Measurements from ENCODE around the gene UPK2. TPM values are rescaled to one million over a fixed set of nuclear protein-coding genes. Genes with fewer than 3 reads are reported as not detected.
A peak's percentile ranks its signal among the peaks of the same experiment; 100 is the strongest.
"Not testable (repeated sequence)": the region's sequence is repeated elsewhere in the genome, so short reads cannot be mapped to it uniquely, and the experiment has no call there.

The UPK2 gene
- total RNA-seq, 1 experiment from 2014 or later = not detected

DNA sequence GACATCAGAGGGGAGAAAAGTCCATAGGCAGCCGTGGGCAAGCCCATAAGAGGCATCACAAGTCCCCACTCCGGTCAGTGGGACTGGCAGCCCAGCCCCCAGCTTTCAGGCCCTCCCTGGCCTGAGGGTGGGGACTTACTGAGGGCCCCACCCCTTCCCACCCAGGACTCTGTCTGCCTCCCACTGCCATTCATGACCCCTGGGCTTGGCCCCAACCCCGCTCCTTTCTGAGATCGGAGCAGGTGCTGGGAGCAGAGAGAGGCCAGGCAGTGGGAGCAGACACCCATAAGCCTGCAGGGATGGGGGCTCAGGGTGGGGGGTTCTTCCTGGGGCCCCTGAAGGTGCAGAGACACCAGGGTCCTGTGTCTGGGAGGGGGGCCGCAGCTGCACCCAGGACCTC lies 5.1 kb downstream of the UPK2 start (continued):
- TF ChIP-seq, protein P1, sequence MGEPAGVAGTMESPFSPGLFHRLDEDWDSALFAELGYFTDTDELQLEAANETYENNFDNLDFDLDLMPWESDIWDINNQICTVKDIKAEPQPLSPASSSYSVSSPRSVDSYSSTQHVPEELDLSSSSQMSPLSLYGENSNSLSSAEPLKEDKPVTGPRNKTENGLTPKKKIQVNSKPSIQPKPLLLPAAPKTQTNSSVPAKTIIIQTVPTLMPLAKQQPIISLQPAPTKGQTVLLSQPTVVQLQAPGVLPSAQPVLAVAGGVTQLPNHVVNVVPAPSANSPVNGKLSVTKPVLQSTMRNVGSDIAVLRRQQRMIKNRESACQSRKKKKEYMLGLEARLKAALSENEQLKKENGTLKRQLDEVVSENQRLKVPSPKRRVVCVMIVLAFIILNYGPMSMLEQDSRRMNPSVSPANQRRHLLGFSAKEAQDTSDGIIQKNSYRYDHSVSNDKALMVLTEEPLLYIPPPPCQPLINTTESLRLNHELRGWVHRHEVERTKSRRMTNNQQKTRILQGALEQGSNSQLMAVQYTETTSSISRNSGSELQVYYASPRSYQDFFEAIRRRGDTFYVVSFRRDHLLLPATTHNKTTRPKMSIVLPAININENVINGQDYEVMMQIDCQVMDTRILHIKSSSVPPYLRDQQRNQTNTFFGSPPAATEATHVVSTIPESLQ (CRISPR knock-in tag; IDR thresholded peaks at IDR 0.05) = no peak
- TF ChIP-seq HMGA2 (CRISPR knock-in tag; IDR thresholded peaks at IDR 0.05) (no peak), SOX15 (CRISPR knock-in tag; IDR thresholded peaks at IDR 0.05) (no peak)
- TF ChIP-seq, protein P2, sequence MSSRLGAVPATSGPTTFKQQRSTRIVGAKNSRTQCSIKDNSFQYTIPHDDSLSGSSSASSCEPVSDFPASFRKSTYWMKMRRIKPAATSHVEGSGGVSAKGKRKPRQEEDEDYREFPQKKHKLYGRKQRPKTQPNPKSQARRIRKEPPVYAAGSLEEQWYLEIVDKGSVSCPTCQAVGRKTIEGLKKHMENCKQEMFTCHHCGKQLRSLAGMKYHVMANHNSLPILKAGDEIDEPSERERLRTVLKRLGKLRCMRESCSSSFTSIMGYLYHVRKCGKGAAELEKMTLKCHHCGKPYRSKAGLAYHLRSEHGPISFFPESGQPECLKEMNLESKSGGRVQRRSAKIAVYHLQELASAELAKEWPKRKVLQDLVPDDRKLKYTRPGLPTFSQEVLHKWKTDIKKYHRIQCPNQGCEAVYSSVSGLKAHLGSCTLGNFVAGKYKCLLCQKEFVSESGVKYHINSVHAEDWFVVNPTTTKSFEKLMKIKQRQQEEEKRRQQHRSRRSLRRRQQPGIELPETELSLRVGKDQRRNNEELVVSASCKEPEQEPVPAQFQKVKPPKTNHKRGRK (CRISPR knock-in tag; IDR thresholded peaks at IDR 0.05; ENCODE audit: borderline replicate concordance) = no peak

DNA sequence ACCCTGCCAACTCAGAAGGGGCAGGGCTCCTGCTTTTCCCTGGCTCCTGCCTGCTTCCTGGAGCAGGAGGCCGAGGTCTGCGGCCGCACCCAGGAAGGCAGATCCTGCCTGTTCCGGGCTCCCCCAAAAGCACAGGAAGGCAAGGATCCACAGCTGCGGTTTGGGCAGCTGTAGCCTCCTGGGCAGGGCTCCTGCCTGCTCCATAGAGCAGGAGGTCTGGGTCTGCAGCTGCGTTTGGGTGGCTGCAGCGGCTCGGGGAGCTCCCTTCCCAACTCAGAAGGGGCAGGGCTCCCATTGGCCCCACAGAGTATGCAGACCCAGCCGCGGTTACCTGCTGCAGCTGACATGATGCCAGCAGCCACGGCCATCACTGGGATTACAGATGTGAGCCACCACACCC lies 5.5 kb downstream of the UPK2 start:
- Mint-ChIP-seq H3K27me3 (ENCODE audit: low read depth) (no peaks in the 10 kb centered on the region; the same call in none of the 2 replicates), H3K9me3 (no peaks in the 10 kb centered on the region), H3K4me3 (no peak overlapping the region), H3K27ac (no peak overlapping the region), H3K36me3 (no peaks in the 10 kb centered on the region), H3K4me1 (no peaks in the 10 kb centered on the region)
- ChIA-PET CTCF (interaction anchor here (0.6 to 1.2 kb wide), 5 partner anchors 53 to 379 kb away, joined by 3 to 6 read pairs (median 3); no protein-coding TSS in a partner anchor), POLR2A (interaction anchor here (0.7 kb wide), 1 partner anchor 359 kb away, joined by 3 read pairs; no protein-coding TSS in a partner anchor)
- peak; percentile 78 for ATAC-seq
- TF ChIP-seq, protein P3, sequence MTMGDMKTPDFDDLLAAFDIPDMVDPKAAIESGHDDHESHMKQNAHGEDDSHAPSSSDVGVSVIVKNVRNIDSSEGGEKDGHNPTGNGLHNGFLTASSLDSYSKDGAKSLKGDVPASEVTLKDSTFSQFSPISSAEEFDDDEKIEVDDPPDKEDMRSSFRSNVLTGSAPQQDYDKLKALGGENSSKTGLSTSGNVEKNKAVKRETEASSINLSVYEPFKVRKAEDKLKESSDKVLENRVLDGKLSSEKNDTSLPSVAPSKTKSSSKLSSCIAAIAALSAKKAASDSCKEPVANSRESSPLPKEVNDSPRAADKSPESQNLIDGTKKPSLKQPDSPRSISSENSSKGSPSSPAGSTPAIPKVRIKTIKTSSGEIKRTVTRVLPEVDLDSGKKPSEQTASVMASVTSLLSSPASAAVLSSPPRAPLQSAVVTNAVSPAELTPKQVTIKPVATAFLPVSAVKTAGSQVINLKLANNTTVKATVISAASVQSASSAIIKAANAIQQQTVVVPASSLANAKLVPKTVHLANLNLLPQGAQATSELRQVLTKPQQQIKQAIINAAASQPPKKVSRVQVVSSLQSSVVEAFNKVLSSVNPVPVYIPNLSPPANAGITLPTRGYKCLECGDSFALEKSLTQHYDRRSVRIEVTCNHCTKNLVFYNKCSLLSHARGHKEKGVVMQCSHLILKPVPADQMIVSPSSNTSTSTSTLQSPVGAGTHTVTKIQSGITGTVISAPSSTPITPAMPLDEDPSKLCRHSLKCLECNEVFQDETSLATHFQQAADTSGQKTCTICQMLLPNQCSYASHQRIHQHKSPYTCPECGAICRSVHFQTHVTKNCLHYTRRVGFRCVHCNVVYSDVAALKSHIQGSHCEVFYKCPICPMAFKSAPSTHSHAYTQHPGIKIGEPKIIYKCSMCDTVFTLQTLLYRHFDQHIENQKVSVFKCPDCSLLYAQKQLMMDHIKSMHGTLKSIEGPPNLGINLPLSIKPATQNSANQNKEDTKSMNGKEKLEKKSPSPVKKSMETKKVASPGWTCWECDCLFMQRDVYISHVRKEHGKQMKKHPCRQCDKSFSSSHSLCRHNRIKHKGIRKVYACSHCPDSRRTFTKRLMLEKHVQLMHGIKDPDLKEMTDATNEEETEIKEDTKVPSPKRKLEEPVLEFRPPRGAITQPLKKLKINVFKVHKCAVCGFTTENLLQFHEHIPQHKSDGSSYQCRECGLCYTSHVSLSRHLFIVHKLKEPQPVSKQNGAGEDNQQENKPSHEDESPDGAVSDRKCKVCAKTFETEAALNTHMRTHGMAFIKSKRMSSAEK (CRISPR knock-in tag; IDR thresholded peaks at IDR 0.05; ENCODE audit: borderline replicate concordance) = no peak
- TF ChIP-seq ZNF423 (CRISPR knock-in tag; IDR thresholded peaks at IDR 0.05) (no peak), ETV6 (CRISPR knock-in tag; IDR thresholded peaks at IDR 0.05) (no peak), NR2C2 (CRISPR knock-in tag; IDR thresholded peaks at IDR 0.05) (no peak), ELF4 (CRISPR knock-in tag; IDR thresholded peaks at IDR 0.05; ENCODE audit: low read depth) (no peak)
- TF ChIP-seq, protein P4, sequence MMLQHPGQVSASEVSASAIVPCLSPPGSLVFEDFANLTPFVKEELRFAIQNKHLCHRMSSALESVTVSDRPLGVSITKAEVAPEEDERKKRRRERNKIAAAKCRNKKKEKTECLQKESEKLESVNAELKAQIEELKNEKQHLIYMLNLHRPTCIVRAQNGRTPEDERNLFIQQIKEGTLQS (CRISPR knock-in tag; conservative IDR thresholded peaks at IDR 0.05) = no peak
- no peak for DNase-seq (ENCODE audit: low spot score)

DNA sequence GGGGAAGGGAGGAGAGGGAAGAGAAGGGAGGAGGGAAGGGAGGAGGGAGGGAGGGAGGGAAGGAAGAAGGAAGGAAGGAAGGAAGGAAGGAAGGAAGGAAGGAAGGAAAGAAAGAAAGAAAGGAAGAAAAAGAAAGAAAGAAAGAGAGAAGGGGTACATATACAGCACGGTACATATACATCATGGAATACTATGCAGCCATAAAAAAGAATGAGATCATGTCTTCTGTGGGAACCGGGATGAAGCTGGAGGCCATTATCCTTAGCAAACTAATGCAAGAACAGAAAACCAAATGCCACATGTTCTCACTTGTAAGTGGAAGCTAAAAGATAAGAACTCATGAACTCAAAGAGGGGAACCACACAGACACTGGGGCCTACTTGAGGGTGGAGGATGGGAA lies 13.4 kb downstream of the UPK2 start:
- POLR2A ChIA-PET; H3K4me3 Mint-ChIP-seq; H3K9me3 Mint-ChIP-seq; H3K36me3 Mint-ChIP-seq; ATAC-seq; H3K4me1 Mint-ChIP-seq; DNase-seq (ENCODE audit: low spot score); CTCF ChIA-PET; H3K27me3 Mint-ChIP-seq (ENCODE audit: low read depth); H3K27ac Mint-ChIP-seq: not testable (repeated sequence)

DNA sequence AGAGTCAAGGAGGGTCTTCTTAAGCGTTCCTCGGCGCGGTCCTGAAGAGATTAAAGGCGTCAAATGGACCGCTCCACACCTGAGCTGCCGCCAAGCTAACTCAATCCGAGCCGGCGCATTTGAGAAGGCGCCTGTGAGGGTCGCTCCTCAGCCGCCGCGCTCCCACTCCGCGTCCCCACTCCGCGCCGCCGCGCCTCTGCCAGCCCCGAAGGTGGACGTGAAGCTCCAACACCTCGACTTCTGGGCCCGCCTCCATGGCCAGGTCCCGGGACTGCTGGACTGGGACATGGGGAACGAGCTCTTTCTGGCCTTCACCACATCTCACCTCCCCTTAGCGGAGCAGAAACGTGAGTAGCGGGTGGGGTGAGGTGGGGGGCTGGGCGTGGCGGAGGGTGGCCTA lies 15.5 kb downstream of the UPK2 start, which contains the start of gene FOXR1:
Gene FOXR1 (plus strand): TSS at position 116 of the 400 bp plus-strand sequence. CDS start 171 bp downstream, at position 287.
- Mint-ChIP-seq H3K36me3 (no peaks in the 10 kb centered on the region), H3K27ac (no peak within 1 kb of the TSS), H3K4me1 (no peaks in the 10 kb centered on the region), H3K9me3 (peaks cover 5% of the 10 kb centered on the region; the same call in 1 of the 2 replicates), H3K4me3 (no peak within 1 kb of the TSS), H3K27me3 (ENCODE audit: low read depth) (peaks cover 2% of the 10 kb centered on the region; the same call in 1 of the 2 replicates)
- TF ChIP-seq NFE2L1 (CRISPR knock-in tag; IDR thresholded peaks at IDR 0.05) = no peak
- ChIA-PET POLR2A (interaction anchor here (0.5 kb wide), 2 partner anchors 28 to 127 kb away, joined by 3 read pairs; no protein-coding TSS in a partner anchor), CTCF (interaction anchor here (0.6 to 1.1 kb wide), 5 partner anchors 44 to 858 kb away, joined by 3 read pairs; partner anchors contain the start of gene CXCR5)
- DNase-seq (ENCODE audit: low spot score) (no peak), ATAC-seq (no peak)
